Colon (tissue), 2 donors: Measurements from ENCODE around the gene POC5.
"Not testable (repeated sequence)": the region's sequence is repeated elsewhere in the genome, so short reads cannot be mapped to it uniquely, and the experiment has no call there.

Source experiments
- FAIRE-seq: peaks from 2 replicates; lab custom pipeline; 2012; peaks lifted over from hg19 to GRCh38; lab: Jason Lieb, UNC
- donor health status: control.
- donor health status: control.

Gene POC5

GRCh38 chr5:75701856-75702255 is 15.4 kb downstream of the POC5 start:
- no peak for FAIRE-seq

GRCh38 chr5:75695472-75696351 is 21.5 kb downstream of the POC5 start:
- not testable (repeated sequence) for FAIRE-seq

- no peak for FAIRE-seq
Observed at GRCh38 chr5:75694781-75695180, 22.5 kb downstream of the POC5 start.

- FAIRE-seq: no peak
Observed at GRCh38 chr5:75690669-75691068, 26.6 kb downstream of the POC5 start.

GRCh38 chr5:75686480-75686879 is 30.8 kb downstream of the POC5 start:
- peak; percentile 57 for FAIRE-seq

GRCh38 chr5:75685141-75685540 is 32.1 kb downstream of the POC5 start:
- no peak for FAIRE-seq

GRCh38 chr5:75681125-75681830 is 36.0 kb downstream of the POC5 start:
- peak; percentile 94 for FAIRE-seq

- no peak for FAIRE-seq
Observed at GRCh38 chr5:75678155-75678554, 39.1 kb downstream of the POC5 start.

GRCh38 chr5:75677607-75678006 is 39.6 kb downstream of the POC5 start:
- FAIRE-seq: no peak

- no peak for FAIRE-seq
Observed at GRCh38 chr5:75675783-75676182, 41.5 kb downstream of the POC5 start.

GRCh38 chr5:75672616-75673015 is 44.6 kb downstream of the POC5 start:
- FAIRE-seq: no peak

- FAIRE-seq: no peak
Observed at GRCh38 chr5:75671506-75671905, 45.7 kb downstream of the POC5 start.

GRCh38 chr5:75670577-75670976 is 46.7 kb downstream of the POC5 start:
- FAIRE-seq: no peak

GRCh38 chr5:75668977-75669689 is 48.1 kb downstream of the POC5 start:
- no peak for FAIRE-seq

GRCh38 chr5:75668445-75668844 is 48.8 kb downstream of the POC5 start:
- no peak for FAIRE-seq

- no peak for FAIRE-seq
Observed at GRCh38 chr5:75667586-75667985, 49.7 kb downstream of the POC5 start.

GRCh38 chr5:75666801-75667200 is 50.4 kb downstream of the POC5 start:
- FAIRE-seq: no peak

GRCh38 chr5:75664979-75665378 is 52.3 kb downstream of the POC5 start:
- no peak for FAIRE-seq

GRCh38 chr5:75663579-75664284 is 53.5 kb downstream of the POC5 start:
- no peak for FAIRE-seq

GRCh38 chr5:75662061-75662460 is 55.2 kb downstream of the POC5 start:
- FAIRE-seq: no peak

GRCh38 chr5:75660678-75661465 is 56.4 kb downstream of the POC5 start:
- FAIRE-seq: no peak
